GM12801 (cell line): ENCODE data around the gene XIST.

Experiments
- TF ChIP-seq, protein P1 (sequence below): IDR thresholded peaks from one replicate; pipeline ENCODE4 v1.5.1; 2011; ENCODE audit warnings: control low read depth; ENCODE audit not compliant: insufficient read length; ENCODE audit errors: extremely low read depth

The XIST gene

DNA sequence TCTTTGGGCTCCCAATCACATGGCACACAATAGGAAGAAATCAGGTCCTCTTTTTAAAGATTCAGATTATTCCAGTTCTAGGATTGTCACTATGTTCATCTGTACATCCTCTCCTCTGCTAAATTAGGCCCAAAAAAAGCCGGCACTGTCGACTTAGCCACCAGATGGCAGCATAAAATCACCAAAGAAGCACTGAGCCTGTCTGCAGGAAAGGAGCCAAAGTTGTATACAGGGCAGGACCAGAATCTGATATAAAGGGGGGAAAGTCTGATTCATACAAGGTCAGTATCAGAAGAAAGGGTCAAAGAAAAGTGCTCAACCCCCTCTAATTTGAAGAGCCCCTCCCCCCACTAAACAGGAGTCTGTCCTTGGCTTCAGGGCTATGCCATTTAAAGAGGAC, 3.0 kb upstream of the XIST start:
- TF ChIP-seq, protein P1, sequence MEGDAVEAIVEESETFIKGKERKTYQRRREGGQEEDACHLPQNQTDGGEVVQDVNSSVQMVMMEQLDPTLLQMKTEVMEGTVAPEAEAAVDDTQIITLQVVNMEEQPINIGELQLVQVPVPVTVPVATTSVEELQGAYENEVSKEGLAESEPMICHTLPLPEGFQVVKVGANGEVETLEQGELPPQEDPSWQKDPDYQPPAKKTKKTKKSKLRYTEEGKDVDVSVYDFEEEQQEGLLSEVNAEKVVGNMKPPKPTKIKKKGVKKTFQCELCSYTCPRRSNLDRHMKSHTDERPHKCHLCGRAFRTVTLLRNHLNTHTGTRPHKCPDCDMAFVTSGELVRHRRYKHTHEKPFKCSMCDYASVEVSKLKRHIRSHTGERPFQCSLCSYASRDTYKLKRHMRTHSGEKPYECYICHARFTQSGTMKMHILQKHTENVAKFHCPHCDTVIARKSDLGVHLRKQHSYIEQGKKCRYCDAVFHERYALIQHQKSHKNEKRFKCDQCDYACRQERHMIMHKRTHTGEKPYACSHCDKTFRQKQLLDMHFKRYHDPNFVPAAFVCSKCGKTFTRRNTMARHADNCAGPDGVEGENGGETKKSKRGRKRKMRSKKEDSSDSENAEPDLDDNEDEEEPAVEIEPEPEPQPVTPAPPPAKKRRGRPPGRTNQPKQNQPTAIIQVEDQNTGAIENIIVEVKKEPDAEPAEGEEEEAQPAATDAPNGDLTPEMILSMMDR = no peak

DNA sequence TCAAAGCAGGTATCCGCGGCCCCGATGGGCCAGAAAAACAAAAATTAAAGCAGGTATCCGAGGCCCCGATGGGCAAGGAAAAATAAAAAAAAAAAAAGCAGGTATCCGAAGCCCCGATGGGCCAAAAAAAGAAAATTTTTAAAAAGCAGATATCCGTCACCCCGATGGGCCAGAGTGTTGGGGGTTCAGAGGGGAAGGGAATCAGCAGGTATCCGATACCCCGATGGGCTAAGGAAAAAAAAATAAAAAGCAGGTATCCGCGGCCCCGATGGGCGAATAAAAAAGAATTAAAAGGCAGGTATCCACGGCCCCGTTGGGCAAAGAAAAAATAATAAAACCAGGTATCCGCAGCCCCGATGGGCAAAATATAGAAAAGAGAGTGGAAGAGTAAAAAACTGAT, 492 bp downstream of the XIST start:
- TF ChIP-seq, protein P1 = no peak

DNA sequence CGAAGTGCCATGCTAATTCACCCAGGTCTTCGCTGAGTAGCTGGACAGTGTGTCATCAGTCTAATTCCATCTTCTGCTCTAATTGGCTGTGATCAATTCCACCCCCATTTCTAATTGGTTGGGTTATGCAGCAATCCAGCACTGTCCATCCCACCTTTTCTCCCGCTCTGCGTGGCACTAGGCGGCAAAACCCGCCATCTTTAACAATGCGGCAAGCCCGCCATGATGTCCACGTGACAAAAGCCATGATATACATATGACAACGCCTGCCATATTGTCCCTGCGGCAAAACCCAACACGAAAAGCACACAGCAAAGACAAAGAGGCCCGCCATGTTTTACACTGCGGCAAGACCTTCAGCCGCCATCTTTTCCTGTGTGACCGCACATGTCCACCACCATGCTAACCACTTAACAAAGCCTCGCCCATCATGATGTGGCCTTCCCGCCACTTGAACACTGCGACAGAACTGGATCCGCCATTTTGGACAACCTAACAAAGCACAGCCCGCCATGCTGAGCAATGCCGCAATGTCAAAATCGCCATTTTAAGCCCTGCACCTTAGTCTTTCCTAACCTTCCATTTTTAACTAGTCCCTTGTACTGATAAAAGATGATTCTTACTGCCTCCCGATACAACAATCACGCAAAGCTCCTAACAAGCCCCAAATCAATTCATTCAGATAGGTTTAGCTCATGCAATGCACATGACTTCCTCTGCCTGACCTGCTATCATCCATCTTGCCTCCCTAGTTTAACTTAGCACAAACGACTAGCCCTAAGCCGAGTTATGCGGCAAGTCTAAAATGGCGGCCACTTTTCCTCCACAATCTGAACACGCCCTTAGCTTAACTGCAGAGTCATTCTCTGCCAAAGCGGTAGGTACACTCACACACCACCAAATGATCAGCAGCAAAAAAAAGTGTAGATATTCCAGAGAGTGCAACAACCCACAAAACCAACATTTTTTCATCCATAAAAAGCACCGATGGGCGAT, 1.2 kb downstream of the XIST start:
- TF ChIP-seq, protein P1 = no peak

DNA sequence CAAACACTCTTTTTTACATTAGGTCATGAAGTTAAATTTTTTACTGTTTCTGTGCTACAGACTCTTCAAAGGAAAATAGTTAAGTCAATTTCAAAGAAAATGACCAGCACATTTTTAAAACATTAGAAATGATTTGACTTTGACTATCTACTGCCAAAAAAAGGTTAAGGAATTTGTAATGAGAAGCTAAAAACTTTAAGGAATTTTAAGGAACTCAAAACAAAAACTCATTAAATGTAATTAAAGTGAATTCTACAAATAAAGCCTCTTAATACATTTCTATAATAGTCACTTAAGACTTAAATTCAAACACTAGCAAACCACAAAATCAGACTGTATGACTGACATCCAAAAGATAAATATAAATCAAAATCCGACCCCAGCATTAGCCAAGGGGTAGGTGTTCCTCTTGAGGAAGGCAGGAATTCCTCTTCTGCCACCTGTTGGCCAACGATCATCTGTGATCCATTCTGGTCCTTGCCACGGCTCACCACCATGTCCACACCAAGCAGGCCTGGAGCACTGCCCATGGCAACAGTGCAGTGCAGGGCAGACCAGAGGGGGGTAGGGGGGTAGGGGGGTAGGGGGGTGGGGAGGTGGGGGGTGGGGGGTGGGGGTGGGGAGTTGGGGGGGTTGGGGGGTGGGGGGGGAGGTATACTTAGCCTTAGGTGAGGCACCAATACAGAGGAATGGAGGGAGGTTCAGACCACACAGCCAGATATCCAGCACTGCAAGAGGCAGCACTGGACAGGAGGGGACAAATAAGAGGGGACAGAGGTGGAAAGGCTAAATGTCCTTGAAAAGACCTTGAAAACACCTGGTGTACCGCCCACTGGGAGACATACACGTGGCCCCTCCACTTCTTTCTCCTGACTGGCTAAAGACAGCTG, 2.1 kb downstream of the XIST start:
- TF ChIP-seq, protein P1 = no peak

DNA sequence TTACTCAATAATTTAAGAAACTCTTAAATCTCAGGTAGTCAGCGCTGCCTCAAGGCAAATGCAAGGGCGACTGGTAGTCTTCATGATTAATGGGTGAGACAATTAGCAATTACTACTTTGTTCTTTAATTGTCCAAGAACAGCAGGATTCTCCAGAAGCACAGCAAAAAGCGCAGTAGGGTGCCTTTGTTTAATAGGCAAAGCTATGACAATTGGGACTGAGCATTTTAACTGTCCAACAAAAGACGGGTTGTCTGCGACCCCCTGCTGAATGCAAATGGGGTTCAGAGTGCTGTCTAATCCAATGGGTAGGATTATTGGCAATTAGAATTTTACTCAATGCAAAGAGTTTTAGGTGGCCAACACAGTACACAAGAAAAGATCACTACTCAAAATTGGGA, 3.4 kb downstream of the XIST start:
- TF ChIP-seq, protein P1 = no peak

DNA sequence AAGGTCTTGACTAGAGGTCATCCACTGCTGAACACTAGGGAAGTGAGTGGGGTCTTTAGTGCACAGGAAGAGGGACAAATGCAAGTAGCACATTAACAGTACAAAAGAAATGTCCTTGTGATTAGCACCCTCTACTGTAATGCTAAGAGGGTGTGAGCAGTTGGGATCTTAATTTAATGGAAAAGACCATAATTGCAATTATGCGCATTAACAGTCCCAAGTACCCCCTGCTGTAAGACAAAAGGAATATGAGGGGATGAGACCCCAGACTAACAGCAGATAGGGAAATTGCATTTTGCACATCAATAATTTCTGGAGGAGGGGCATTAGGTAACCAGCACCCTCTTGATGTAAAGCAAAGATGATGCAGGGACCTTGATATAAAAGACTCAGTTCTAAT, 4.5 kb downstream of the XIST start:
- TF ChIP-seq, protein P1 = no peak

DNA sequence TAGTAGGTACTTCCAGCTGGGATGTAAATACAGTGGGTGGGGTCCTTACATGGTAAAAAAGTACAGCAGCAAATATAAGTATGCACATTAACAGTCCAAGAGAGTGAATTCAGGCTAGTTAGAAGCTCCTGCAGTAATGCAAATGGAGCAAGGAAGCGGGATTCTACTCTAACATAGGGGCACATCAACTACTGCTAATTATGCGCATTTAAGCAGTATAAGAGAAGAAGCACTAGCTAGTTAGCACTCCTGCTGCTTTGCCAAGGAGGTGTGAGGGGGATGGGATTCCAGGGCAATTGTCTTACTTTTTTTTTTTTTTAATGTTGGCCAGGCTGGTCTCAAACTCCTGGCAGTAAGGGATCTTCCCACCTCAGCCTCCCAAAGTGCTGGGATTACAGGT, 5.4 kb downstream of the XIST start:
- TF ChIP-seq, protein P1 = no peak
